Stomach (tissue), 4 donors: ENCODE measurements around the gene SEC22B.
"Not testable (repeated sequence)": the region's sequence is repeated elsewhere in the genome, so short reads cannot be mapped to it uniquely, and the experiment has no call there.

Experiments used
- EP300 ChIP-seq: sonication (generic); formaldehyde crosslinking; IDR thresholded peaks from one replicate; pipeline ENCODE4 v1.6.1; 2017; ENCODE audit warnings: antibody characterized with exemption
- POLR2A ChIP-seq, 4 donors: fragments of 450-650 bp; IDR thresholded peaks; one replicate each; pipeline ENCODE4 v1.6.1; 2016; ENCODE audit warnings: antibody characterized with exemption in 4 of 4, control low read depth in 2 of 4, mild to moderate bottlenecking in 1 of 4, moderate library complexity in 1 of 4
- POLR2AphosphoS5 ChIP-seq, 3 donors: sonication (generic); formaldehyde crosslinking; IDR thresholded peaks; one replicate each; pipeline ENCODE4 v1.6.1; 2016; ENCODE audit warnings: antibody characterized with exemption in 3 of 3
- TF ChIP-seq, protein P1 (sequence below), 7 experiments: fragments of 450-650 bp in 4 of 7; fragments of 200-600 bp in 3 of 7; sonication (generic) in 3 of 7; IDR thresholded peaks; one replicate each; pipeline ENCODE4 v1.5.1; 2016 to 2019; ENCODE audit warnings: antibody characterized with exemption in 7 of 7, control low read depth in 2 of 7, mild to moderate bottlenecking in 1 of 7

GRCh38 chr1:120144626-120145025 lies 31.7 kb downstream of the SEC22B start:
- not testable (repeated sequence) for TF ChIP-seq POLR2A (IDR thresholded peaks at IDR 0.05); POLR2AphosphoS5 (IDR thresholded peaks at IDR 0.05); EP300
- TF ChIP-seq, protein P1, sequence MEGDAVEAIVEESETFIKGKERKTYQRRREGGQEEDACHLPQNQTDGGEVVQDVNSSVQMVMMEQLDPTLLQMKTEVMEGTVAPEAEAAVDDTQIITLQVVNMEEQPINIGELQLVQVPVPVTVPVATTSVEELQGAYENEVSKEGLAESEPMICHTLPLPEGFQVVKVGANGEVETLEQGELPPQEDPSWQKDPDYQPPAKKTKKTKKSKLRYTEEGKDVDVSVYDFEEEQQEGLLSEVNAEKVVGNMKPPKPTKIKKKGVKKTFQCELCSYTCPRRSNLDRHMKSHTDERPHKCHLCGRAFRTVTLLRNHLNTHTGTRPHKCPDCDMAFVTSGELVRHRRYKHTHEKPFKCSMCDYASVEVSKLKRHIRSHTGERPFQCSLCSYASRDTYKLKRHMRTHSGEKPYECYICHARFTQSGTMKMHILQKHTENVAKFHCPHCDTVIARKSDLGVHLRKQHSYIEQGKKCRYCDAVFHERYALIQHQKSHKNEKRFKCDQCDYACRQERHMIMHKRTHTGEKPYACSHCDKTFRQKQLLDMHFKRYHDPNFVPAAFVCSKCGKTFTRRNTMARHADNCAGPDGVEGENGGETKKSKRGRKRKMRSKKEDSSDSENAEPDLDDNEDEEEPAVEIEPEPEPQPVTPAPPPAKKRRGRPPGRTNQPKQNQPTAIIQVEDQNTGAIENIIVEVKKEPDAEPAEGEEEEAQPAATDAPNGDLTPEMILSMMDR (IDR thresholded peaks at IDR 0.05): not testable (repeated sequence)
